Caco-2 (cell line): ENCODE data around the gene ABHD2. TPM values are rescaled to one million over a fixed set of nuclear protein-coding genes. Genes with fewer than 3 reads are reported as not detected.

Experiments
- BruUV-seq: library from RNA; stranded (reverse); fragments of 400-500 nt; replicated peaks from 2 replicates; lab custom pipeline; 2021; lab: Mats Ljungman, UMichigan
- CTCF ChIA-PET: fragments of 300-600 bp; sonication (Branson Sonifier 250); formaldehyde crosslinking; loops from one replicate; lab custom pipeline; 2022; ENCODE audit warnings: antibody characterized with exemption; lab: Charles Lee
- POLR2A ChIA-PET: fragments of 300-600 bp; sonication (Branson Sonifier 250); formaldehyde crosslinking; loops from one replicate; lab custom pipeline; 2022; ENCODE audit warnings: antibody characterized with exemption; lab: Charles Lee
- DNase-seq, 2 experiments: peaks; one replicate each; pipeline versions ENCODE4 v3.0.0 to v3.0.0-alpha.2; 2020 to 2022
- H3K27me3 ChIP-seq: replicated peaks from 2 replicates; pipeline ENCODE4 v1.6.0; 2011; ENCODE audit warnings: low read length; ENCODE audit not compliant: control insufficient read depth, insufficient read depth
- H3K36me3 ChIP-seq: 2 replicates; pipeline ENCODE4 v1.5.1; 2011; ENCODE audit warnings: low read length; ENCODE audit not compliant: control insufficient read depth, insufficient read depth
- H3K4me1 ChIP-seq: fragments of 250-450 bp; sonication (Bioruptor Pico); 2 replicates; pipeline ENCODE4 v1.5.1; 2020; ENCODE audit warnings: mild to moderate bottlenecking
- H3K4me3 ChIP-seq: 2 replicates; pipeline ENCODE4 v1.5.1; 2011; ENCODE audit warnings: low read depth, mild to moderate bottlenecking, control low read depth, low read length
- H3K9me3 ChIP-seq: fragments of 250-450 bp; sonication (Bioruptor Pico); 2 replicates; pipeline ENCODE4 v1.5.1; 2020; ENCODE audit warnings: mild to moderate bottlenecking, moderate library complexity
- H3K27ac Mint-ChIP-seq: one replicate; pipeline ENCODE4 v1.8.0; 2022; ENCODE audit warnings: mixed read lengths; ENCODE audit not compliant: unreplicated experiment
- H3K27me3 Mint-ChIP-seq: one replicate; pipeline ENCODE4 v1.8.0; 2022; ENCODE audit warnings: mixed read lengths; ENCODE audit not compliant: insufficient read depth, unreplicated experiment
- H3K36me3 Mint-ChIP-seq: one replicate; pipeline ENCODE4 v1.8.0; 2022; ENCODE audit warnings: mild to moderate bottlenecking, mixed read lengths; ENCODE audit not compliant: insufficient read depth, unreplicated experiment
- H3K4me1 Mint-ChIP-seq: one replicate; pipeline ENCODE4 v1.8.0; 2022; ENCODE audit warnings: low read depth, mixed read lengths; ENCODE audit not compliant: unreplicated experiment
- H3K4me3 Mint-ChIP-seq: one replicate; pipeline ENCODE4 v1.8.0; 2022; ENCODE audit warnings: mild to moderate bottlenecking, moderate library complexity, mixed read lengths; ENCODE audit not compliant: unreplicated experiment
- H3K9me3 Mint-ChIP-seq: one replicate; pipeline ENCODE4 v1.8.0; 2022; ENCODE audit warnings: mixed read lengths; ENCODE audit not compliant: unreplicated experiment
- CTCF ChIP-seq, 2 experiments: fragments of 200-600 bp in 1 of 2; IDR thresholded peaks; 1 replicate in 1 of 2; 2 replicates in 1 of 2; pipeline versions ENCODE4 v1.5.1 to v1.8.0; 2011 to 2022; ENCODE audit warnings: antibody characterized with exemption in 1 of 2, control low read depth in 1 of 2, inconsistent platforms in 1 of 2, low read depth in 1 of 2, low read length in 1 of 2, mild to moderate bottlenecking in 1 of 2, moderate library complexity in 1 of 2; ENCODE audit not compliant: insufficient read depth in 1 of 2, severe bottlenecking in 1 of 2, unreplicated experiment in 1 of 2
- intact Hi-C: fragments of 100-400 bp; cut with micrococcal nuclease; formaldehyde crosslinking; loops from one replicate; pipeline ENCODE4 v1.10.0; 2022; ENCODE audit not compliant: unreplicated experiment
- total RNA-seq: library from RNA; stranded (reverse); gene quantifications from 2 replicates; pipeline ENCODE4 v1.2.3, GENCODE V29; 2022

Gene ABHD2
- total RNA-seq, 1 experiment from 2014 or later = 63.0 TPM

- ChIA-PET POLR2A (no interaction called here), CTCF (no interaction called here)
- Mint-ChIP-seq H3K27me3 (no peaks in the 10 kb centered on the region), H3K4me1 (peaks cover 18% of the 10 kb centered on the region), H3K27ac (no peak overlapping the region), H3K36me3 (no peaks in the 10 kb centered on the region), H3K4me3 (no peak overlapping the region), H3K9me3 (no peaks in the 10 kb centered on the region)
- DNase-seq = no peak
- Histone ChIP-seq H3K4me1 (peaks cover 6% of the 10 kb centered on the region), H3K9me3 (no peaks in the 10 kb centered on the region; the same call in 1 of the 2 replicates), H3K4me3 (no peak overlapping the region), H3K27me3 (no peaks in the 10 kb centered on the region), H3K36me3 (no peaks in the 10 kb centered on the region)
- BruUV-seq = no TSS peak
- intact Hi-C loops = no loop called here
- no peak for TF ChIP-seq CTCF (IDR thresholded peaks at IDR 0.05; ENCODE audit: insufficient read depth in 1 of 2, low read depth in 1 of 2, low read length in 1 of 2, severe bottlenecking in 1 of 2, unreplicated experiment in 1 of 2)
These were observed 13.7 kb upstream of the ABHD2 start for GRCh38 chr15:89074402-89075012.

DNA sequence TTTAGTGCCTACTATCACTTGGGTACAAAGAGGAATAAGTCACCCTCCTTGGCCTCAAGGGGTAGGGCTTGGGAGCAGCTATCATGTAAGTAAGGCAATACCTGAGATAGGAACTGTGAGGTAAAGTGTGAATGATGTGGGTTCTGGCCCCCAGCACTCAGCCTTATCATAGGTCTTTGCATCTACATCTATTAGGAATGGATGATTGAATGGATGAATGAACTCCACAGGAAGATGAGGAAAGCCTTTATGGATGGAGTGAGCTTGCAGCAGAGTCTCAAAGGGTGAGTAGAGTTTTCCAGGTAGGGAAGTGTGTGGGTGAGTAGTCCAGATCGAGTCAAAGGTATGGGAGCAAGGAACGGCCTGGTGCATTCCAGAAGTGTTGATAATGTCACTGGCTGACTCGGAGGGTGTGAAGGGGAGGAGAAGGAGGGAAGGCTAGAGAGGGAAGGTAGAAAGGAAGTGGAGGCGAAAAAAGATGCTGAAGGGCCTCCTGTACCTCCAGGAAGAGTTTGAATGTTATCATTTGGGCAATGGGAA, 13.1 kb upstream of the ABHD2 start:
- no peaks in the 10 kb centered on the region for H3K9me3 ChIP-seq
- H3K4me3 Mint-ChIP-seq = no peak overlapping the region
- H3K27ac Mint-ChIP-seq = peak overlapping the region; percentile 1
- H3K36me3 Mint-ChIP-seq = no peaks in the 10 kb centered on the region
- no peaks in the 10 kb centered on the region for H3K27me3 Mint-ChIP-seq
- ChIA-PET CTCF (no interaction called here), POLR2A (no interaction called here)
- no peaks in the 10 kb centered on the region for H3K9me3 Mint-ChIP-seq
- BruUV-seq = no TSS peak
- H3K27me3 ChIP-seq = no peaks in the 10 kb centered on the region
- H3K4me3 ChIP-seq = no peak overlapping the region
- no peak for TF ChIP-seq CTCF (IDR thresholded peaks at IDR 0.05; ENCODE audit: insufficient read depth in 1 of 2, low read depth in 1 of 2, low read length in 1 of 2, severe bottlenecking in 1 of 2, unreplicated experiment in 1 of 2)
- H3K36me3 ChIP-seq = no peaks in the 10 kb centered on the region
- no peak for DNase-seq
- peaks cover 18% of the 10 kb centered on the region for H3K4me1 Mint-ChIP-seq
- intact Hi-C loops = no loop called here
- peaks cover 6% of the 10 kb centered on the region for H3K4me1 ChIP-seq

DNA sequence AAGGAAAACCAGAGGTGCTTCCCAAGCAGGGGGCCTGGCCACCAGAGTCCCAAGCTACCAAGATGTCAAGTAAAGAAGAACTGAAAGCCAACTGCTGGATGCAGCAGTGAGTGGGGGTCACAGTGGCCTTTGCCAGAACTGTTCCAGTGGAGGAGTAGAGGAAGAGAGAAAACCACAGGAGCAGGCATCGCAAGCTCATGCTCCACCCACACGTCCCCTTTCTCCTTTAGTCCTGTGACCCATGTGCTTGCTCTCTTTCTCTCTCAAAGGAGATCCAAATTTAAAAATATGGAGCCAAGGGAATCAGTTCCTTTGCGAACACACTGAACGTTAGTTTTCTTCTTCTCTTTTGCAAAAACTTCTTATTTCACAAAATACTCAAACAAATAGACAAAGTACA, 12.4 kb upstream of the ABHD2 start:
- no peaks in the 10 kb centered on the region for H3K27me3 ChIP-seq
- ChIA-PET CTCF (no interaction called here), POLR2A (no interaction called here)
- Mint-ChIP-seq H3K27me3 (no peaks in the 10 kb centered on the region), H3K9me3 (no peaks in the 10 kb centered on the region), H3K4me3 (no peak overlapping the region), H3K4me1 (peaks cover 18% of the 10 kb centered on the region), H3K27ac (no peak overlapping the region), H3K36me3 (no peaks in the 10 kb centered on the region)
- BruUV-seq = no TSS peak
- no peak overlapping the region for H3K4me3 ChIP-seq
- intact Hi-C loops = no loop called here
- no peaks in the 10 kb centered on the region for H3K9me3 ChIP-seq
- peaks cover 6% of the 10 kb centered on the region for H3K4me1 ChIP-seq
- H3K36me3 ChIP-seq = no peaks in the 10 kb centered on the region
- TF ChIP-seq CTCF (IDR thresholded peaks at IDR 0.05; ENCODE audit: insufficient read depth in 1 of 2, low read depth in 1 of 2, low read length in 1 of 2, severe bottlenecking in 1 of 2, unreplicated experiment in 1 of 2) = no peak
- no peak for DNase-seq
